GM12878 (cell line): ENCODE results near the gene DDRGK1. TPM values are rescaled to one million over a fixed set of nuclear protein-coding genes. Genes with fewer than 3 reads are reported as not detected.

Experiments used
- ATAC-seq: fragments of 200-7000 bp; cut with Tn5 transposase; 3 replicates; pipeline ENCODE4 v1.9.1; 2020; ENCODE audit warnings: mild to moderate bottlenecking, moderate library complexity
- BruUV-seq: library from RNA; stranded (reverse); fragments of 400-500 nt; replicated peaks from 2 replicates; lab custom pipeline; 2021; lab: Mats Ljungman, UMichigan
- CTCF ChIA-PET: fragments of 300-600 bp; sonication (Branson Sonifier 250); formaldehyde crosslinking; extraction: SDS; loops from one replicate; lab custom pipeline; 2021; ENCODE audit warnings: inconsistent platforms; lab: Yijun Ruan, JAX
- POLR2A ChIA-PET: fragments of 350-600 bp; formaldehyde crosslinking; extraction: SDS; loops from one replicate; lab custom pipeline; 2021; ENCODE audit warnings: inconsistent platforms; lab: Charles Lee
- RAD21 ChIA-PET: fragments of 300-600 bp; sonication (Branson Sonifier 250); formaldehyde crosslinking; loops from one replicate; lab custom pipeline; 2023; ENCODE audit warnings: antibody characterized with exemption; ENCODE audit not compliant: unreplicated experiment; lab: Charles Lee
- SMC1A ChIA-PET: fragments of 300-600 bp; sonication (Branson Sonifier 250); formaldehyde crosslinking; loops from one replicate; lab custom pipeline; 2023; ENCODE audit not compliant: unreplicated experiment, uncharacterized antibody; lab: Charles Lee
- DNase-seq: peaks from one replicate; pipeline ENCODE4 v3.0.0-alpha.2; 2011; ENCODE audit warnings: low read depth, low spot score
- FAIRE-seq: peaks from 3 replicates; lab custom pipeline; 2011; peaks lifted over from hg19 to GRCh38; lab: Jason Lieb, UNC
- H2AFZ ChIP-seq: 2 replicates; pipeline ENCODE4 v1.6.0; 2011; ENCODE audit warnings: low read depth, low read length, control low read depth; ENCODE audit not compliant: control insufficient read depth
- H3K27ac ChIP-seq: 2 replicates; pipeline ENCODE4 v1.5.1; 2011; ENCODE audit warnings: control low read depth; ENCODE audit not compliant: control insufficient read depth, insufficient read depth
- H3K27me3 ChIP-seq, 2 experiments: replicated peaks in 1 of 2; 2 replicates each; pipeline versions ENCODE4 v1.6.0 to v1.6.1; 2011; ENCODE audit warnings: low read length in 1 of 2; ENCODE audit not compliant: control insufficient read depth in 2 of 2, insufficient read depth in 2 of 2
- H3K36me3 ChIP-seq, 2 experiments: 2 replicates each; pipeline ENCODE4 v1.5.1; 2011; ENCODE audit warnings: low read length in 1 of 2; ENCODE audit not compliant: control insufficient read depth in 2 of 2, insufficient read depth in 2 of 2
- H3K4me1 ChIP-seq: 2 replicates; pipeline ENCODE4 v1.6.1; 2011; ENCODE audit warnings: mild to moderate bottlenecking, low read length, moderate library complexity, mixed read lengths; ENCODE audit not compliant: control insufficient read depth, insufficient read depth
- H3K4me2 ChIP-seq: 2 replicates; pipeline ENCODE4 v1.6.0; 2011; ENCODE audit warnings: control low read depth; ENCODE audit not compliant: control insufficient read depth, insufficient read depth
- H3K4me3 ChIP-seq: fragments of 200-600 bp; sonication (generic); 2 replicates; pipeline ENCODE4 v1.5.1; 2016
- H3K79me2 ChIP-seq: 2 replicates; pipeline ENCODE4 v1.6.0; 2011; ENCODE audit warnings: low read length; ENCODE audit not compliant: control insufficient read depth, insufficient read depth
- H3K9ac ChIP-seq: 2 replicates; pipeline ENCODE4 v1.8.0; 2011; ENCODE audit warnings: low read length, control low read depth, mixed read lengths; ENCODE audit not compliant: control insufficient read depth, insufficient read depth
- H3K9me3 ChIP-seq: replicated peaks from 3 replicates; pipeline ENCODE4 v1.5.1; 2011; ENCODE audit warnings: mild to moderate bottlenecking, low read length; ENCODE audit not compliant: control insufficient read depth, insufficient read depth
- H4K20me1 ChIP-seq: 2 replicates; pipeline ENCODE4 v1.6.0; 2011; ENCODE audit not compliant: control insufficient read depth, insufficient read depth
- BCL3 ChIP-seq: IDR thresholded peaks from 2 replicates; pipeline ENCODE4 v1.6.1; 2011; ENCODE audit warnings: borderline replicate concordance, low read depth, mild to moderate bottlenecking, moderate library complexity, low read length; ENCODE audit not compliant: insufficient read depth, poor library complexity, severe bottlenecking
- CHD2 ChIP-seq: IDR thresholded peaks from 2 replicates; pipeline ENCODE4 v1.6.1; 2011; ENCODE audit warnings: low read depth, low read length, improper control_type of control experiment, borderline replicate concordance
- DPF2 ChIP-seq: fragments of 450-650 bp; IDR thresholded peaks from 2 replicates; pipeline ENCODE4 v1.6.1; 2017; ENCODE audit warnings: mild to moderate bottlenecking
- HSF1 ChIP-seq: fragments of 150-350 bp; IDR thresholded peaks from 2 replicates; pipeline ENCODE4 v1.6.1; 2014; ENCODE audit warnings: mild to moderate bottlenecking, low read depth, low read length
- IRF3 ChIP-seq: fragments of 450-650 bp; IDR thresholded peaks from 2 replicates; pipeline ENCODE4 v1.6.1; 2014; ENCODE audit warnings: mild to moderate bottlenecking
- JUND ChIP-seq: IDR thresholded peaks from 2 replicates; pipeline ENCODE4 v1.6.1; 2012; ENCODE audit warnings: low read depth, mild to moderate bottlenecking, low read length, improper control_type of control experiment, moderate library complexity
- MXI1 ChIP-seq: fragments of 150-350 bp; IDR thresholded peaks from 2 replicates; pipeline ENCODE4 v1.6.1; 2011; ENCODE audit warnings: low read depth, mild to moderate bottlenecking, inconsistent platforms, low read length, improper control_type of control experiment
- MYC ChIP-seq: IDR thresholded peaks from 2 replicates; pipeline ENCODE4 v1.6.1; 2011; ENCODE audit warnings: mild to moderate bottlenecking, low read length, moderate library complexity, inconsistent platforms; ENCODE audit not compliant: insufficient read depth, insufficient replicate concordance, insufficient read length, severe bottlenecking
- PML ChIP-seq: IDR thresholded peaks from 2 replicates; pipeline ENCODE4 v1.6.1; 2012; ENCODE audit warnings: low read length, inconsistent platforms
- POLR2A ChIP-seq: IDR thresholded peaks from 2 replicates; pipeline ENCODE4 v1.6.1; 2011; ENCODE audit warnings: low read depth, mild to moderate bottlenecking, low read length
- SIX5 ChIP-seq: IDR thresholded peaks from 2 replicates; pipeline ENCODE4 v1.6.1; 2011; ENCODE audit warnings: mild to moderate bottlenecking, low read depth, low read length, moderate library complexity; ENCODE audit not compliant: severe bottlenecking
- WRNIP1 ChIP-seq: IDR thresholded peaks from 2 replicates; pipeline ENCODE4 v1.6.1; 2011; ENCODE audit warnings: low read depth, low read length, improper control_type of control experiment, borderline replicate concordance
- ZNF207 ChIP-seq: fragments of 450-650 bp; IDR thresholded peaks from 2 replicates; pipeline ENCODE4 v1.6.1; 2014; ENCODE audit warnings: antibody characterized with exemption, mild to moderate bottlenecking, borderline replicate concordance
- ZNF622 ChIP-seq: fragments of 450-650 bp; IDR thresholded peaks from 2 replicates; pipeline ENCODE4 v1.6.1; 2017; ENCODE audit warnings: mild to moderate bottlenecking, inconsistent platforms
- ZSCAN29 ChIP-seq: fragments of 450-650 bp; IDR thresholded peaks from 2 replicates; pipeline ENCODE4 v1.6.1; 2017; ENCODE audit warnings: mild to moderate bottlenecking, moderate library complexity
- ZZZ3 ChIP-seq: IDR thresholded peaks from 2 replicates; pipeline ENCODE4 v1.6.1; 2011; ENCODE audit warnings: low read depth; ENCODE audit not compliant: control insufficient read depth, insufficient read length
- WGBS: methylation state at CpG from one replicate; pipeline ENCODE4 v1.1.6; 2016; ENCODE audit warnings: low lambda C conversion rate; ENCODE audit not compliant: insufficient replicate concordance, insufficient coverage; ENCODE audit errors: missing lambda C conversion rate; 5-methylcytosine and 5-hydroxymethylcytosine counted together
- in situ Hi-C: fragments of 300-500 bp; cut with MboI; formaldehyde crosslinking; loops from 9 replicates; pipeline ENCODE4 v1.14.3; 2018; ENCODE audit warnings: mixed read lengths
- intact Hi-C: fragments of 100-400 bp; cut with micrococcal nuclease; formaldehyde crosslinking; loops from one replicate; pipeline ENCODE4 v1.14.2; 2022; ENCODE audit not compliant: unreplicated experiment
- polyA plus RNA-seq, 11 experiments: library from polyadenylated mRNA; depleted of rRNA in 4 of 11; unstranded in 6 of 11; stranded (reverse) in 5 of 11; fragments of >200 nt; fragmentation: Nextera tagmentation in 4 of 11; fragmentation: Illumina TruSeq in 1 of 11; extraction: Ambion mirVana in 4 of 11; extraction: Trizol in 1 of 11; gene quantifications; 1 replicate in 1 of 11; 2 replicates in 10 of 11; pipeline versions ENCODE4 v1.2.1 to v1.2.3, GENCODE V29; 2011 to 2016; ENCODE audit warnings: inconsistent platforms in 2 of 11, missing spikeins in 2 of 11, low read depth in 1 of 11
- total RNA-seq, 4 experiments: library from RNA; depleted of rRNA in 3 of 4; stranded (reverse); fragments of >200 nt in 3 of 4; fragmentation: Illumina TruSeq in 1 of 4; extraction: Trizol in 1 of 4; gene quantifications; 2 replicates each; pipeline versions ENCODE4 v1.2.1 to v1.2.3, GENCODE V29; 2013 to 2021

Gene DDRGK1
- total and polyA plus RNA-seq, 10 of the 15 experiments (the other 5 are each of a cell fraction or from before 2014, with no cell fraction given): 4.0 to 55.2 (median 39.7) TPM

- H3K9ac ChIP-seq: no peak overlapping the region
- H3K4me2 ChIP-seq: no peak overlapping the region
- POLR2A ChIA-PET: no interaction called here
- no peaks in the 10 kb centered on the region for H3K9me3 ChIP-seq
- no peaks in the 10 kb centered on the region for H3K27me3 ChIP-seq
- H4K20me1 ChIP-seq: no peaks in the 10 kb centered on the region
- TF ChIP-seq MYC: no peak
- TF ChIP-seq BCL3: peak; percentile 32
- H3K4me1 ChIP-seq: no peaks in the 10 kb centered on the region
- intact Hi-C loops (no loop called here), in situ Hi-C loops (no loop called here)
- no peaks in the 10 kb centered on the region for H3K79me2 ChIP-seq
- RAD21 ChIA-PET: no interaction called here
- SMC1A ChIA-PET: no interaction called here
- H3K27ac ChIP-seq: no peak overlapping the region
- H3K4me3 ChIP-seq: no peak overlapping the region
- ATAC-seq: no peak
- 85% methylated on average over 19 of the region's 22 CpGs for WGBS
- no peak overlapping the region for H2AFZ ChIP-seq
- no peak for FAIRE-seq
- no peaks in the 10 kb centered on the region; a peak in 1 of 4 replicates for H3K36me3 ChIP-seq
- BruUV-seq: no TSS peak
- DNase-seq: no peak
- CTCF ChIA-PET: no interaction called here
These were observed 24.7 kb upstream of the DDRGK1 start for GRCh38 chr20:3229158-3229557.

- Histone ChIP-seq H3K4me3 (no peak overlapping the region), H3K4me2 (no peak overlapping the region), H4K20me1 (no peaks in the 10 kb centered on the region), H3K9me3 (no peaks in the 10 kb centered on the region), H3K4me1 (no peaks in the 10 kb centered on the region; the same call in 1 of the 2 replicates), H3K79me2 (no peaks in the 10 kb centered on the region), H3K27me3 (no peaks in the 10 kb centered on the region), H3K36me3 (no peaks in the 10 kb centered on the region; a peak in 1 of 4 replicates), H3K9ac (no peak overlapping the region), H3K27ac (no peak overlapping the region), H2AFZ (no peak overlapping the region)
- no peak for FAIRE-seq
- ATAC-seq: no peak
- in situ Hi-C loops: no loop called here
- ChIA-PET RAD21 (no interaction called here), POLR2A (no interaction called here), CTCF (no interaction called here), SMC1A (no interaction called here)
- no peak for DNase-seq
- 83% methylated on average over 11 of the region's 11 CpGs for WGBS
- intact Hi-C loops: no loop called here
- no TSS peak for BruUV-seq
- TF ChIP-seq JUND (no peak), WRNIP1 (no peak), ZZZ3 (no peak), CHD2 (no peak), PML (no peak), ZNF622 (no peak), IRF3 (no peak), MXI1 (no peak), ZSCAN29 (no peak), HSF1 (no peak), SIX5 (no peak), POLR2A (no peak; the same call in 1 of the 2 replicates), ZNF207 (no peak), DPF2 (no peak)
These were observed 24.2 kb upstream of the DDRGK1 start for GRCh38 chr20:3228750-3229032.
